Measurements from ENCODE around the gene RSPO4.
A peak's percentile ranks its signal among the peaks of the same experiment; 100 is the strongest.
"Not testable (repeated sequence)": the region's sequence is repeated elsewhere in the genome, so short reads cannot be mapped to it uniquely, and the experiment has no call there.

RSPO4 gene

GRCh38 chr20:1001911-1002681 is at the start of gene RSPO4:
Gene RSPO4, minus strand, starts transcription at chr20:1002311. Its CDS starts 147 bp downstream, at chr20:1002164.
- DNase-seq, result no peak

DNA sequence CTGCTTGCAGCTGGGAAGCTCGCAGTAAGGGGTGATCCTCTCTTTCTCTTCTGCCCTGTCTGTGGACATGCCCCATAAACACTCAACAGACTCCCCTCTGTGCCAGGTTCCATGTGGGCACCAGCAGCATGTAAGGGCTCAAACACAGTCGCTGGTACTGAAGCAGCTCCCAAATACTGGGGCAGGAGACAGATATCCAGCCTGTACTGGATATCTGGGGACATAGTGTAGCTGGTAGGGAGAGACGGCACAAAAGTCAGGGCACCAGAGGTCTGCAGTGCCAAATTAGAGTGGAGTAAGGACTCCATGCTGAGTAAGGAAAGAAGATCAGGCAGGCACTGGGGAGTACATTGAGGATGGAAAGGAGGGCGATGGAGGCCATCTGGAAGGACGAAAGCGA is 48.3 kb upstream of the RSPO4 start:
- no peak for DNase-seq

DNA sequence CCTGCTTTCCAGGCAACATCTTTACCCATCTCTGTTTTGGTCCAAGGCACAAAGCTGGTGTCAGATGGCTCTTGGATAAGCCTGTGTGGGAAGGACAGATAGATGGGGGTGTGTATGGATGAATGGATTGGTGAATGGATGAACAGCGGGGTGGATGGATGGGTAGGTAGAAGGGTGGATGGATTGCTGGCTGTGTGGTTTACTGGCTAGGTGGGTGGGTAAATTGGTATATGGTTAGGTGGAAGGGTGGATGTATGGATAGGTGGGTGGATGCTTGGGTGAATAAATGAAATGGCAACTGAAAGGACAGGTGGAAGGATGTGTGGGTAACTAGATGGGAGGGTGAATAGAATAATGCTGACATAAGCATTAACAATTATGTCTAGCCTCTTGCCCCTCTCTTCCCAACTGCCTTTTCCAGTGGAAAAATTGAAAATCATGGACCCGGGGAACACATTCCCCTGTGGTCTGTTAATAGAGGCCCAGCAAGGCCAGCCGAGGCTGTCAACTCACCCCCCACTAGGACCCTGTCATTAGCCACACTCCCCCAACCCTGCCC is 43.8 kb upstream of the RSPO4 start:
- no peak for DNase-seq

GRCh38 chr20:1041845-1042390 is 39.8 kb upstream of the RSPO4 start:
- no peak for DNase-seq

DNA sequence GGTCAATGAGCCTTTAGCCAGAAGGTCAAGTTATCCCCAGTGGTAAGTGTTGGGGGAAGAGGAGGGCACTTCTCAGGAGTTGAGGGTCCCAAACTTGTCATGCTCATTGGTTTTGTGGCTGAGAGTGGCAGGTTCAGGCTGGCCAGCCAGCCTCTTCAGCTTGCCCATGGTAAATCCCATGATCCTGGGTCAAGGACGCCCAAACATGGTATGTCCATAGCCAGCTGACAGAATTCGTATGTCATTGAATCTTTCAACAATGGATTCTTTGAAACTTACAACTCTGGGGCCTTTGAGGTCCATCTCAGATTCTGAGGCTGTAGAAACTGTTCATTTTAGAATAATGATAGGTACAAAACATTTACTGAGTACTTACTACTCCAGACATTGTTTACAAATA is 36.1 kb upstream of the RSPO4 start:
- no peak for DNase-seq

GRCh38 chr20:1037039-1037438 is 34.9 kb upstream of the RSPO4 start:
- DNase-seq, result no peak

DNA sequence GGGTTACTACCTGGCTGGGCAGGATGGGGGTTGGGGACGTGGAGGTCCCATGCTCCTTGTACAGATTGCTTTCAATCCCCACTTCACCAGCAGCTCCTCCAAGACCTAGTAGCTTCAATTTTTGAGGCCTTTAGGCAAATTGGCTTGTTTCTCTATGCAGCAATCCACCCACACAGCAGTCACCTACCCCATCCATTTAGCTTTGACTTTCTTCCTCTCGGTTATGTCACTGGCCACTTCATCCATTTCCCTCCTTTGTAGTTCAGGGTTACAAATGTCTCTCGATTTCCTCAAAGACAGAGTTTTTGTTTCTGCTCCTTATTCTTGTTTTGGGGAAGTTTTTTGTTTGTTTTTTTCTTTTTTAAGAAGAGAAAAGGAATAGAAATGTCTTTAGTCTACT is 33.4 kb upstream of the RSPO4 start:
- no peak for DNase-seq

GRCh38 chr20:1034415-1034789 is 32.3 kb upstream of the RSPO4 start:
- DNase-seq, result no peak

GRCh38 chr20:1033751-1034414 is 31.8 kb upstream of the RSPO4 start:
- DNase-seq, result peak; percentile 8

DNA sequence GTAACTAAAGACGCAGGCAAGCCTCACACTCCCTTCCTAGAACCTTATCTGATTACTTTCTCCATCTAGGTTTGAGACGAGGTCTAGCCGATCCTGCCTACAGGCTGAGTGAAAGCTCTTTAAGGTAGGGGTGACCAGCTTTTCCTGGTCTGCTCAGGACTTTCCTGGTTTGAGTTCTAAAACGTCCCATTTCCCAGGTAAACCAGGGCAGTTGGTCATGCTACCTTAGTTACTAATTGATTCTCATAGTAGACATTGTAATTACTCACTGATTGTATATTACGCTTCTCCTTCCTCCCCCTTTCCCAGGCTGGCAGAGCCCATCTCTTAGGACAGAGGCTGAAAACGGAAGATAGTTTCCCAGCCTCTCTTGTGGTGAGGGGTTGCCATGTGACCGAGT is 27.9 kb upstream of the RSPO4 start:
- DNase-seq, result no peak

DNA sequence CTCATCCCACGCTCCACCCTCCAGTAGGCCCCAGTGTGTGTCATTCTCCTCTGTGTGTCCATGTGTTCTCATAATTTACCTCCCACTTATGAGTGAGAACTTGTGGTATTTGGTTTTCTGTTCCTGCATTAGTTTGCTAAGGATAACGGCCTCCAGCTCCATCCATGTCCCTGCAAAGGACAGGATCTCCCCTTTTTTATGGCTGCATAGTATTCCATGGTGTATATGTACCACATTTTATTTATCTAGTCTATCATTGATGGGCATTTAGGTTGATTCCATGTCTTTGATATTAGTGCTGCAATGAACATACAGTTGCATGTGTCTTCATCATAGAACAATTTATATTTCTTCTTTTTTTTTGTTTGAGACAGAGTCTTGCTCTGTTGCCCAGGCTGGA is 24.1 kb upstream of the RSPO4 start:
- DNase-seq, result not testable (repeated sequence)

- DNase-seq, result no peak
Measured at GRCh38 chr20:1022871-1023270, 20.8 kb upstream of the RSPO4 start.

GRCh38 chr20:1020614-1021013 is 18.5 kb upstream of the RSPO4 start:
- DNase-seq, result no peak

- DNase-seq, result no peak
Measured at GRCh38 chr20:1019344-1019743, 17.2 kb upstream of the RSPO4 start.

DNA sequence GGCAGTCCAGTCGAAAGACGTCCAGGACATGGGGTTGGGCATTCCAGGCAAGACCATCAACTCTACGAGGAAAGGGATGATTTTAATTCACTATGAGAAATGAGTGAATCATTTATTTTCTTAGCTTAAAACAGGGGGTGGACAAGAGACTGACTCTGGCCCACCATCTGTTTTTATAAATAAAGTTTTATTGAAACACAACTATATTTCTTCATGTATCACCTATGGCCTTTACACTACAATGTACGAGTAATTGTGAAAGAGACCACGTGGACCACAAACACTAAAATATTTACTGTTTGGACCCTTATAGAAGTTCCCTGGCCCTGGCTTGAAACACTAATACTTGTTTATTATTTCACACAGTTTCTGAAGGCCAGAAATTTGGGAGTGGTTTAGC is 15.6 kb upstream of the RSPO4 start:
- DNase-seq, result no peak

GRCh38 chr20:1015181-1015580 is 13.1 kb upstream of the RSPO4 start:
- DNase-seq, result no peak

- no peak for DNase-seq
Measured at GRCh38 chr20:1014471-1014870, 12.4 kb upstream of the RSPO4 start.

DNA sequence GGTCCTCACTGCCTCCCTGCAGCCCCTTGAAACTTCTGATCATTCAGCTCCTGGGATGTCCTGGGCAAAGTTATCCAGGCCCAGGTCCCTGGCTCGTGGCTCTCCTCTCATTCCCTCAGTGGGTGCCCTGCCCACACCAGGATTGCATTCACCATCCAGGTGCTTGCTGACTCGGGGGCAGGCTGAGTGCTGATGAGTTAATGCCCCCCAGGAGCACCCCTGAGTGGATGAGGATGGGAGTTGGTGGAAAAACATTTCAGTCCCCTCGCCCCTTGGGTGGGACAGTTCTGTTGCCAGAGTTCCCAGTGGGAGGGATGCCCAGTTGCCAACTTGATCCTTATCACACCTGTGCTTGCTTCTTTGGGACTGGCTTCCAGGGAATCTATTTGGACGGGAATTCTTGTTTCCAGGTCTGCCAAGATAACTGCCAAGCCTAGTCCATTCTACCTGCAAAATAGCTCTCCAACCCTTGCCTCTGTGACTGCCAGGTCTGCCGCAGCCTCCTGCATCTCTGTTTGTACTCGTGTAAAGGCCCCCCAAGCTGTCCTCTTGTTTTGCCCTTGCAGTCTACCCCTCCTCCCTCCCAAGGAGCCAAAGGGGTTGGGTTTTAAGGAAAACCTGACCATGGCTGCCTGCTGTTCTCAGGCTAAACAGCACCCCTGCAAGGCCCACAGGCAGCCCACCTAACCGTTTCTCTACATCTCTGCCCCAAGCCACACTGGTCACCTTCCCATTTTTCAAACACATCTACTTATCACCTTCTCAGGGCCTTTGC is 11.6 kb upstream of the RSPO4 start:
- DNase-seq, result no peak

- no peak for DNase-seq
Measured at GRCh38 chr20:1012359-1013168, 10.5 kb upstream of the RSPO4 start.

DNA sequence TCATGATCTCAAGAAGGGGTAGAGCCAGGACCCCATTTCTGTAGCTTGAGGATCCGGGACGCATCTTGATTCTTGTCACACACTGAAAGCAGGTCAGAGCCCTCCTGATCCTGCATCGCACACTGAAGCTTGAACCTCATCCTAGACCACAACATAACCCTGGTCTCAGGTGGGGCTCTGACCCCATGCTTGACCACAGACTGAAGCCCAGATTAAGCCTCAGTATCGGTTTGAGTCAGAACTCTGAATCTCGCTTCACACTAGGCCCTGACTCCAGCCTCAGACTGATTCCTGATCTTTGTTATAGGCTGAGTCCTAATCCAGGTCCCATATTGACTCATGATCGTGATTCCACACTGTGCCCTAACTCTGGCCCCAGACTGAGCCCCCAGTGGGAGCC is 8.5 kb upstream of the RSPO4 start:
- no peak for DNase-seq

DNA sequence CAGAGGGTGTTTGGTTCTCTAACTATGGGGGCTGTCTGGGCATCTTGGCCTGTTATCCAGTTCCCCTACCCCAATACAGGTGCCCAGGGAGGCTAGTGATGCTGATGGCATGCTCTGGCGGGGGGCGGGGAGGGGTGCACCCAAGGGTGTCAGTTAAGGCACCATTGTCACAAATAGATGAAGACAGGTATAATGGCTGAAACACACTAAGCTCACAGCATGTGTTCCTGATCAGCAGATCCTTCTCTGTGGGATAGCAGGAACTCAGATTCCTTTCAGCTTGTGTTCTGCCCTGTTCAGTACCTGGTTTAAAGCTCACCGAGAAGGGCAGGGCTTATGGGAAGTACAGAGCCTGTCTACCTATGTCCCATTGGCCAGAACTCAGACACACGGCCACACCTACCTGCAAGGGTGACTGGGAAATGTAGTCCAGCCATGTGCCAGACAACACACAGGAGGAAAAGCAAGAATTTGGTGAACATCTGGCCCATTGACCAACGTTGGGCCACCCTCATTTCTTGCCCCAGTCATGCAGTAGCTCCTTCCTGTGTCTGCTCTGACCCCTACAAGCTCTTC is 3.4 kb upstream of the RSPO4 start:
- peak; percentile 47 for DNase-seq

Data from hematopoietic multipotent progenitor cell treated with erythropoietin and hydrocortisone succinate and interleukin-3 and kit ligand, for 8 days (in vitro differentiated cells).